ENCODE measurements around the gene PFKFB1. TPM values are rescaled to one million over a fixed set of nuclear protein-coding genes. Genes with fewer than 3 reads are reported as not detected.

PFKFB1 gene
- total and polyA plus RNA-seq, 9 of the 15 experiments (the other 6 are each of a cell fraction or from before 2014, with no cell fraction given), result 0.07 to 0.24 (median 0.15) TPM; not detected in 2

- BruUV-seq (replicated peaks), result no TSS peak
- no peak overlapping the region for H2AFZ ChIP-seq (ENCODE audit: low read depth, low read length)
- no peaks in the 10 kb centered on the region for H3K36me3 ChIP-seq (ENCODE audit: control insufficient read depth, insufficient read depth, low read length)
- no peaks in the 10 kb centered on the region for H3K79me2 ChIP-seq (ENCODE audit: control insufficient read depth, insufficient read depth, low read length)
- ChIA-PET POLR2A (no interaction called here), CTCF (ENCODE audit: low intra/inter-chr PET ratio) (no interaction called here)
- H3K27me3 ChIP-seq (ENCODE audit: control insufficient read depth in 2 of 2, insufficient read depth in 2 of 2, low read length in 2 of 2), result no peaks in the 10 kb centered on the region
- in situ Hi-C loops (cut with MboI), result no loop called here
- no peak overlapping the region for H3K4me2 ChIP-seq (ENCODE audit: insufficient read depth, low read length)
- no peak for ATAC-seq
- no peaks in the 10 kb centered on the region for H3K9me1 ChIP-seq (ENCODE audit: control insufficient read depth, insufficient read depth, low read length)
- H3K9ac ChIP-seq (ENCODE audit: insufficient read depth in 1 of 2, low read depth in 2 of 2, low read length in 2 of 2), result no peak overlapping the region
- no peaks in the 10 kb centered on the region for H3K9me3 ChIP-seq (replicated peaks; ENCODE audit: control insufficient read depth, insufficient read depth, low read depth, low read length)
- DNase-seq (ENCODE audit: extremely low read depth in 1 of 4, low spot score in 3 of 4), result no peak
- no peak for FAIRE-seq
- H4K20me1 ChIP-seq (replicated peaks; ENCODE audit: control insufficient read depth, insufficient read depth, low read length), result no peaks in the 10 kb centered on the region
- no peak overlapping the region for H3K4me3 ChIP-seq
- WGBS (ENCODE audit: insufficient coverage, low coverage, missing lambda C conversion rate), result 31% methylated on average over 2 of the region's 3 CpGs
- no peak overlapping the region for H3K27ac ChIP-seq (ENCODE audit: extremely low read depth, low read depth, low read length)
- intact Hi-C loops (cut with micrococcal nuclease), result no loop called here
- H3K4me1 ChIP-seq (replicated peaks in 1 of 2; ENCODE audit: control insufficient read depth in 2 of 2, insufficient read depth in 2 of 2, low read length in 2 of 2), result no peaks in the 10 kb centered on the region
- TF ChIP-seq POLR2AphosphoS5 (IDR thresholded peaks at IDR 0.05; ENCODE audit: control insufficient read depth, insufficient read depth, low read depth, low read length) (no peak), NCOR1 (IDR thresholded peaks at IDR 0.05) (no peak), TCF15 (CRISPR knock-in tag; IDR thresholded peaks at IDR 0.05) (no peak), EGR1 (conservative IDR thresholded peaks at IDR 0.05) (no peak), PTRF (tag; IDR thresholded peaks at IDR 0.05) (no peak), CAMTA2 (CRISPR knock-in tag; conservative IDR thresholded peaks at IDR 0.05) (no peak), HIVEP1 (CRISPR knock-in tag; IDR thresholded peaks at IDR 0.05) (no peak), HMG20B (CRISPR knock-in tag; IDR thresholded peaks at IDR 0.05) (no peak), RBBP5 (IDR thresholded peaks at IDR 0.05; ENCODE audit: borderline replicate concordance, insufficient read depth, low read length, poor library complexity, severe bottlenecking) (no peak), IRF1 (CRISPR knock-in tag; IDR thresholded peaks at IDR 0.05; ENCODE audit: borderline replicate concordance) (no peak), SRSF3 (IDR thresholded peaks at IDR 0.05; ENCODE audit: insufficient read depth, low read length) (no peak), RBM22 (IDR thresholded peaks at IDR 0.05; ENCODE audit: low read depth, low read length, poor library complexity, severe bottlenecking) (no peak), E2F5 (CRISPR knock-in tag; IDR thresholded peaks at IDR 0.05) (no peak), XRCC5 (IDR thresholded peaks at IDR 0.05; ENCODE audit: low read depth, low read length) (no peak), TARDBP (IDR thresholded peaks at IDR 0.05) (no peak)
- TF ChIP-seq, protein P1, sequence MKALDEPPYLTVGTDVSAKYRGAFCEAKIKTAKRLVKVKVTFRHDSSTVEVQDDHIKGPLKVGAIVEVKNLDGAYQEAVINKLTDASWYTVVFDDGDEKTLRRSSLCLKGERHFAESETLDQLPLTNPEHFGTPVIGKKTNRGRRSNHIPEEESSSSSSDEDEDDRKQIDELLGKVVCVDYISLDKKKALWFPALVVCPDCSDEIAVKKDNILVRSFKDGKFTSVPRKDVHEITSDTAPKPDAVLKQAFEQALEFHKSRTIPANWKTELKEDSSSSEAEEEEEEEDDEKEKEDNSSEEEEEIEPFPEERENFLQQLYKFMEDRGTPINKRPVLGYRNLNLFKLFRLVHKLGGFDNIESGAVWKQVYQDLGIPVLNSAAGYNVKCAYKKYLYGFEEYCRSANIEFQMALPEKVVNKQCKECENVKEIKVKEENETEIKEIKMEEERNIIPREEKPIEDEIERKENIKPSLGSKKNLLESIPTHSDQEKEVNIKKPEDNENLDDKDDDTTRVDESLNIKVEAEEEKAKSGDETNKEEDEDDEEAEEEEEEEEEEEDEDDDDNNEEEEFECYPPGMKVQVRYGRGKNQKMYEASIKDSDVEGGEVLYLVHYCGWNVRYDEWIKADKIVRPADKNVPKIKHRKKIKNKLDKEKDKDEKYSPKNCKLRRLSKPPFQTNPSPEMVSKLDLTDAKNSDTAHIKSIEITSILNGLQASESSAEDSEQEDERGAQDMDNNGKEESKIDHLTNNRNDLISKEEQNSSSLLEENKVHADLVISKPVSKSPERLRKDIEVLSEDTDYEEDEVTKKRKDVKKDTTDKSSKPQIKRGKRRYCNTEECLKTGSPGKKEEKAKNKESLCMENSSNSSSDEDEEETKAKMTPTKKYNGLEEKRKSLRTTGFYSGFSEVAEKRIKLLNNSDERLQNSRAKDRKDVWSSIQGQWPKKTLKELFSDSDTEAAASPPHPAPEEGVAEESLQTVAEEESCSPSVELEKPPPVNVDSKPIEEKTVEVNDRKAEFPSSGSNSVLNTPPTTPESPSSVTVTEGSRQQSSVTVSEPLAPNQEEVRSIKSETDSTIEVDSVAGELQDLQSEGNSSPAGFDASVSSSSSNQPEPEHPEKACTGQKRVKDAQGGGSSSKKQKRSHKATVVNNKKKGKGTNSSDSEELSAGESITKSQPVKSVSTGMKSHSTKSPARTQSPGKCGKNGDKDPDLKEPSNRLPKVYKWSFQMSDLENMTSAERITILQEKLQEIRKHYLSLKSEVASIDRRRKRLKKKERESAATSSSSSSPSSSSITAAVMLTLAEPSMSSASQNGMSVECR (CRISPR knock-in tag; IDR thresholded peaks at IDR 0.05), result no peak
- TF ChIP-seq, protein P2, sequence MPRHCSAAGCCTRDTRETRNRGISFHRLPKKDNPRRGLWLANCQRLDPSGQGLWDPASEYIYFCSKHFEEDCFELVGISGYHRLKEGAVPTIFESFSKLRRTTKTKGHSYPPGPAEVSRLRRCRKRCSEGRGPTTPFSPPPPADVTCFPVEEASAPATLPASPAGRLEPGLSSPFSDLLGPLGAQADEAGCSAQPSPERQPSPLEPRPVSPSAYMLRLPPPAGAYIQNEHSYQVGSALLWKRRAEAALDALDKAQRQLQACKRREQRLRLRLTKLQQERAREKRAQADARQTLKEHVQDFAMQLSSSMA (CRISPR knock-in tag; IDR thresholded peaks at IDR 0.05), result no peak
Observed at GRCh38 chrX:55039471-55039870, 45.5 kb upstream of the PFKFB1 start.

All from K562 (cell line).